LNCAP (cell line): Measurements from ENCODE around the gene PCK2.

Source experiments
- TF ChIP-seq, protein P1 (sequence below): fragments of 450-650 bp; IDR thresholded peaks from 2 replicates; pipeline ENCODE4 v1.5.1; 2017; ENCODE audit warnings: mild to moderate bottlenecking

The PCK2 gene

DNA sequence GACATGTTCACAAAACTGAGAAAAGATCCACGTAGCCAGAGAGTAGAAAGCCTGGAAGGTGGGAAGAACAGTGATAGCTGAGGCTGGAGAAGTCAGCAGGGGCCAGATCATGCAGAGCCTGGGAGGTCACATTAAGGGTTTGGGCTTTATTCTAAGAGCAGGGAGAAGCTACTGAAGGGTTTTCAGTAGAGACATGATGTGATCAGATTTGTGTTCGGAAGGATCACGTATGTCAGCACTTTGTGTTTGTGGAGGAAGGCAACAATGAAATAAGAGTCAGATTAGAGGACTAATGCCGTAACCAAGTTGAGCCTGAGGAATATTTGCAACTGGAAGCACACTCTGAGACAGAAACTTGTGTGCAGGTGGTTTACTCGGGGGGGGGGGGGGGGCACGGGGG lies 4.2 kb upstream of the PCK2 start:
- TF ChIP-seq, protein P1, sequence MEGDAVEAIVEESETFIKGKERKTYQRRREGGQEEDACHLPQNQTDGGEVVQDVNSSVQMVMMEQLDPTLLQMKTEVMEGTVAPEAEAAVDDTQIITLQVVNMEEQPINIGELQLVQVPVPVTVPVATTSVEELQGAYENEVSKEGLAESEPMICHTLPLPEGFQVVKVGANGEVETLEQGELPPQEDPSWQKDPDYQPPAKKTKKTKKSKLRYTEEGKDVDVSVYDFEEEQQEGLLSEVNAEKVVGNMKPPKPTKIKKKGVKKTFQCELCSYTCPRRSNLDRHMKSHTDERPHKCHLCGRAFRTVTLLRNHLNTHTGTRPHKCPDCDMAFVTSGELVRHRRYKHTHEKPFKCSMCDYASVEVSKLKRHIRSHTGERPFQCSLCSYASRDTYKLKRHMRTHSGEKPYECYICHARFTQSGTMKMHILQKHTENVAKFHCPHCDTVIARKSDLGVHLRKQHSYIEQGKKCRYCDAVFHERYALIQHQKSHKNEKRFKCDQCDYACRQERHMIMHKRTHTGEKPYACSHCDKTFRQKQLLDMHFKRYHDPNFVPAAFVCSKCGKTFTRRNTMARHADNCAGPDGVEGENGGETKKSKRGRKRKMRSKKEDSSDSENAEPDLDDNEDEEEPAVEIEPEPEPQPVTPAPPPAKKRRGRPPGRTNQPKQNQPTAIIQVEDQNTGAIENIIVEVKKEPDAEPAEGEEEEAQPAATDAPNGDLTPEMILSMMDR = no peak

DNA sequence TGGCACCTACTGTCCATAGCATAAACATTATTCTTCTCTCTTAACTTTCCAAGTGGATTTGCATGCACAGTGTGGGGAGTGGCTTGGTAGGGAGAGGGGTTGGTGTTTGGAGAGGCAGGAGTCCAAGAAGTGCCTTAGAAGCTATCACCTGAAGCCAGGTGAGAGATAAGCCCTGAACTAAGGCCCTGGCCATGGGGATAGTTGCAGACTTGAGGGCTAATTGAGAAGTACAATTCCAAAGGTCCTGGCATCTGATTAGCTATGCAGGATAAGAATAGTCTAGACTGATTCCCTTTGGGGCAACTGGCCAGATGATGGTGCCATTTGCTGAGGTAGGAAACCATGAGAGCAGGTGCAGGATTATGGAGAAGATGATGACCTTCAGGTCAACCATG lies 2.0 kb upstream of the PCK2 start:
- TF ChIP-seq, protein P1 = no peak

DNA sequence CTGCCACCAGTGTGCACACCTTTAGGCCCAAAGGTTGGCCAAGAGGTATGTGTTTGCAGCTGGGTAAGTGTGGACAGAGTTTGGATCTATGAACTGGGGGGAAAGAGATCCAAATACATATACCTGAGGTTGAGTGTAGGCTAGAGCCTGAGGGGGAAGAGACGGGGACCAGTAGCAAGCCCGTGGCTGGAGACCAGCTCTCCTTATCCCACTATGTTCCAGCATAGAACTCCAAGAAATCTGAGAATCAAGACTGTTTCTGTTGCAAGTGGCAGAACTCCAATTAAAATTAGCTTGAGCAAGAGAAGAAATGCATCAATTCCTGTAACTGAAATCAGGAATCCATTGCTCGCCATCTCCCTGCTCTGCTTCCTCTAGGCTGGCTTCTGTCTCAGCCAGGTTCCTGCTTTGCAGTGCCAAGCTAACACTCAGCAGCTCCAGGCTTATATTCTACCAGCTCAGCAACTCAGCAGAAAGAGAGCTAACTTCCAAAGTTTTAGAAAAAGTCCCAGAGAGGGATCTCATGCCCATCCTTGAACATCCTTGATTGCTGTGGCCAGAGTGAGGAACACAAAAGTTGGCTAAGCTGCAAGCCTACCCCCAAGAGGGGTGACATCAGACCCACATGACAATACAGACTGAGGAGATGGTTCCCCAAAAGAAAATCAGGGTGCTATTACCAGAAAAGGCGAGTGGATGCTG lies 1.5 kb upstream of the PCK2 start:
- TF ChIP-seq, protein P1 = no peak

DNA sequence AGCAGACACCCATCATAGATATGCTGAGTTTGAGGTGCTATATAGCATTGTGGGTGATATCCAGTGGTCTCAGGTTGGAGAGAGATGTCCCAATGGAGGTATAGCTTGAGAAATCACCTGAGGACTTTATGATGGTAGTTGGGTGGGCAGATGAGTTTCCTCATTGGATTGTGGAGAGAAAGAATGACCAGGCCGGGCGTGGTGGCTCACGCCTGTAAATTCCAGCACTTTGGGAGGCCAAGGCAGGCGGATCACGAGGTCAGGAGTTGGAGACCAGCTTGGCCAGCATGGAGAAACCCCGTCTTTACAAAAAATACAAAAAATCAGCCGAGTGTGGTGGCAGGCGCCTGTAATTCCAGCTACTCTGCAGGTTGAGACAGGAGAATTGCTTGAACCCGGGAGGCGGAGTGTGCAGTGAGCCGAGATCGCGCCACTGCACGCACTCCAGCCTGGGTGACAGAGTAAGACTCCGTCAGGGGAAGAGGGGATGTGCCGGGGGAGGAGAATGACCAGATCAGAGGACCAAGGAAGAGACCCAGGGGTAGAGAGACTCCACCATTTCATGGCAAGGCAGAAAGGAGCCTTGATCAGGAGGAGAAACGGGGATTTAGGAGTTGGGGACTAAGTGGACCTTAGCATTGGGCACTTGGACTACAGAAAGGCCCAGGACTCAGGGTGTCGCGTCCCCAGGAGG lies 757 bp upstream of the PCK2 start:
- TF ChIP-seq, protein P1 = no peak

DNA sequence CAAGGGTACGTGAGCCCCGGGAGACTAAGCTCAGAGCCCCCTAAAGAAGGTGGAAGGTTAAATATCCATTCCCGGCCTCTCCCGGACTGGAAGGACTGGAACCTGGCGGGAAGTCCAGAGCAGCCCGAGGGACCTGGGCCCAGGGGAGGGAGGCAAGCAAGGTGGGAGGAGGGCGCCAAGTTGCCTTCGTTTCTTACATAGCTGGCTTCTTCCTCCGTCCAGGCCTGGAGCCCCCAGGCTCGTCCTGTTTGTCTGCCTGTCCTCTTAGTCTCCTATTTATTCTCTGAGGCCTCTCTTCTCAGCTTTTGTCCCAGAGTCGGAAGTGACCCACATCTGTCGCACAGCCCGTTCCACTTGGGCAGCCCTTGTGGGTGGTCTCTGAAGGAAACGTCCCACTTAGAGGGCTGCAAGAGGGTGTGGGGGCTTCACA lies 745 bp downstream of the PCK2 start:
- TF ChIP-seq, protein P1 = no peak

DNA sequence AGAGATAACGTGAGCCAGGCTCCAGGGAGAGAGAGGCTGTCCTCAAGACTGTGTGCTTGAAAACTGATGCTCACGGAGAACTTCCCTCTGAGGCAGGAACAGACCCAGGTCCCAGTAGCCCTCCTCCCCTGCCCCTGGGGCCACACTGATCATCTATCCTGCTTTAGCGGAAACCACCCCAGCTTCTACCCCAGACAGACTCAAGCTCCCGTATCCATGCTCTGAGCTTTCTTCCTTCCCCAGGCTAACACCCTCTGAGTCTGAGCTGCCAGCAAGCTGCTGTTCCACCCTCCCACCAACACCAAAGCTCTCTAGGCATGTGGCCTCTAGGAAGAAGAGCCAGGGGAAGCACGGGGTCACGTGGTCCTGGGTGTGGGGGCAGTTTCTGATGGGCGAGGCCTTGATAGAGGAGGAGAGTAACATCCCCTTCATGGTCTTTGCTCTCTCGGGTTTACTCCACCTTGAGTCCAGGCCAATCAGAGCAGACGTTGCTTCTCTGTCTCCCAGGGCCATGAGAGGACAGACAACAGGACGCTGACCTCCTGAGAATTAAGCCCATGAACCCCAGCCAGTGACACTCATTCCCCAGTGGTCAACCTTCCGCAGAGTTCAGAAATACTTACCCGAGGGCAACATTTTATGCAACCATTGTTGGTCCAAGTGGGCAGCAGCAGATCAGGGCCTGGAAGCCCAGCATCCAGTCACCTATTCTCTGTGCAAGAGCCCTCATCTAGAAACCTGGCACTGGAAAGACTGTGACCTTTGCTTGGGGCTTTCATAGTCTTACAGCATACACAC lies 1.4 kb downstream of the PCK2 start:
- TF ChIP-seq, protein P1 = no peak

DNA sequence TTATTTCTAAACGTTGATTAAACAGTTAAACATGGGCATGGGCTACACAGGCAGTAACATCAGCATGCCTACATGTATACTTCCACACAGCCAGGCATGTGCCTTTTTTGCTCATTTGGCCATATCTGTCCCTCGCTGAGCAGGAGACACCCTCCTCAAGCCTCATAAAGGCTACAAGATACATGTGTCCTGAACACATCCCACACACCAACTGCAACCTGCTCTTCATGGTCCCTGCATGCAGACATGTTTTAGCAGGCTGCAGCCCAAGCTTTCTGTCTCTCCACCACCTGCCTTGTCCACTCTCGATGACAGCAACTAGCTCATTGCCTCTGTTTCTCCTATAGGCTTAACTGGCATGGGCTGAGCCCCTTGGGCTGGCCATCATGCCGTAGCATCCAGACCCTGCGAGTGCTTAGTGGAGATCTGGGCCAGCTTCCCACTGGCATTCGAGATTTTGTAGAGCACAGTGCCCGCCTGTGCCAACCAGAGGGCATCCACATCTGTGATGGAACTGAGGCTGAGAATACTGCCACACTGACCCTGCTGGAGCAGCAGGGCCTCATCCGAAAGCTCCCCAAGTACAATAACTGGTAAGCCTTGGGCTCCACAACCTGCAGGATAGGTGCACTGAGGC lies 2.6 kb downstream of the PCK2 start:
- TF ChIP-seq, protein P1 = no peak
